ENCODE measurements around the gene MCRIP1.

MCRIP1 gene

GRCh38 chr17:81811705-81812570 lies 21.2 kb downstream of the MCRIP1 start:
- H3K9me3 Mint-ChIP-seq, result no peaks in the 10 kb centered on the region
- no peak overlapping the region for H3K4me3 Mint-ChIP-seq
- CTCF ChIA-PET, result no interaction called here

GRCh38 chr17:81810892-81811704 lies 22.0 kb downstream of the MCRIP1 start:
- Mint-ChIP-seq H3K4me3 (no peak overlapping the region), H3K9me3 (no peaks in the 10 kb centered on the region), H3K36me3 (no peaks in the 10 kb centered on the region), H3K27me3 (peaks cover 60% of the 10 kb centered on the region), H3K27ac (no peak overlapping the region), H3K4me1 (no peaks in the 10 kb centered on the region)
- no peak for DNase-seq
- CTCF ChIA-PET, result no interaction called here

More at GRCh38 chr17:81811705-81812570, 21.2 kb downstream of the MCRIP1 start:
- no peaks in the 10 kb centered on the region for H3K36me3 Mint-ChIP-seq
- DNase-seq, result no peak
- no peaks in the 10 kb centered on the region for H3K4me1 Mint-ChIP-seq
- no peak overlapping the region for H3K27ac Mint-ChIP-seq
- peaks cover 58% of the 10 kb centered on the region for H3K27me3 Mint-ChIP-seq

- no peak for DNase-seq
- Mint-ChIP-seq H3K4me3 (no peak overlapping the region), H3K27me3 (peaks cover 60% of the 10 kb centered on the region), H3K27ac (no peak overlapping the region), H3K36me3 (no peaks in the 10 kb centered on the region), H3K4me1 (no peaks in the 10 kb centered on the region), H3K9me3 (no peaks in the 10 kb centered on the region)
- CTCF ChIA-PET, result no interaction called here
Observed at GRCh38 chr17:81810476-81810875, 22.6 kb downstream of the MCRIP1 start.

- Mint-ChIP-seq H3K4me1 (no peaks in the 10 kb centered on the region), H3K27ac (no peak overlapping the region), H3K9me3 (no peaks in the 10 kb centered on the region), H3K36me3 (no peaks in the 10 kb centered on the region), H3K27me3 (peaks cover 64% of the 10 kb centered on the region), H3K4me3 (no peak overlapping the region)
- DNase-seq, result no peak
- CTCF ChIA-PET, result no interaction called here
Observed at GRCh38 chr17:81809556-81809998, 23.5 kb downstream of the MCRIP1 start.

- Mint-ChIP-seq H3K36me3 (no peaks in the 10 kb centered on the region), H3K4me3 (no peak overlapping the region), H3K27me3 (peaks cover 65% of the 10 kb centered on the region), H3K4me1 (no peaks in the 10 kb centered on the region), H3K9me3 (no peaks in the 10 kb centered on the region), H3K27ac (no peak overlapping the region)
- CTCF ChIA-PET, result no interaction called here
- no peak for DNase-seq
Observed at GRCh38 chr17:81808778-81809555, 24.1 kb downstream of the MCRIP1 start.

GRCh38 chr17:81807839-81808238 lies 25.3 kb downstream of the MCRIP1 start:
- Mint-ChIP-seq H3K9me3 (no peaks in the 10 kb centered on the region), H3K36me3 (no peaks in the 10 kb centered on the region), H3K4me1 (peaks cover under 1% of the 10 kb centered on the region), H3K4me3 (no peak overlapping the region), H3K27me3 (peaks cover 76% of the 10 kb centered on the region), H3K27ac (no peak overlapping the region)
- CTCF ChIA-PET, result no interaction called here
- DNase-seq, result no peak

GRCh38 chr17:81807210-81807719 lies 25.8 kb downstream of the MCRIP1 start:
- Mint-ChIP-seq H3K9me3 (no peaks in the 10 kb centered on the region), H3K36me3 (no peaks in the 10 kb centered on the region), H3K4me1 (peaks cover 6% of the 10 kb centered on the region), H3K27ac (no peak overlapping the region), H3K27me3 (peaks cover 78% of the 10 kb centered on the region), H3K4me3 (no peak overlapping the region)
- CTCF ChIA-PET, result no interaction called here
- no peak for DNase-seq

- DNase-seq, result no peak
- H3K4me1 Mint-ChIP-seq, result peaks cover 6% of the 10 kb centered on the region
- H3K27me3 Mint-ChIP-seq, result peaks cover 84% of the 10 kb centered on the region
- no peaks in the 10 kb centered on the region for H3K36me3 Mint-ChIP-seq
- CTCF ChIA-PET, result no interaction called here
- no peak overlapping the region for H3K27ac Mint-ChIP-seq
- no peak overlapping the region for H3K4me3 Mint-ChIP-seq
- no peaks in the 10 kb centered on the region for H3K9me3 Mint-ChIP-seq
Observed at GRCh38 chr17:81806461-81807209, 26.5 kb downstream of the MCRIP1 start.

- Mint-ChIP-seq H3K27me3 (peaks cover 91% of the 10 kb centered on the region), H3K27ac (no peak overlapping the region), H3K36me3 (no peaks in the 10 kb centered on the region), H3K9me3 (no peaks in the 10 kb centered on the region), H3K4me1 (peaks cover 6% of the 10 kb centered on the region), H3K4me3 (no peak overlapping the region)
- CTCF ChIA-PET, result no interaction called here
- no peak for DNase-seq
Observed at GRCh38 chr17:81805707-81806460, 27.2 kb downstream of the MCRIP1 start.

- peaks cover 6% of the 10 kb centered on the region for H3K4me1 Mint-ChIP-seq
- no peaks in the 10 kb centered on the region for H3K36me3 Mint-ChIP-seq
- H3K27me3 Mint-ChIP-seq, result peaks cover 95% of the 10 kb centered on the region
- CTCF ChIA-PET, result no interaction called here
- DNase-seq, result no peak
- H3K27ac Mint-ChIP-seq, result peak overlapping the region; percentile 33
- no peaks in the 10 kb centered on the region for H3K9me3 Mint-ChIP-seq
- no peak overlapping the region for H3K4me3 Mint-ChIP-seq
Observed at GRCh38 chr17:81804559-81805399, 28.3 kb downstream of the MCRIP1 start.

GRCh38 chr17:81803728-81804558 lies 29.1 kb downstream of the MCRIP1 start, which contains the start of gene GCGR:
GCGR (plus strand) TSS chr17:81804150; CDS start chr17:81809019, 4,869 bp downstream.
- H3K4me3 Mint-ChIP-seq, result no peak within 1 kb of the TSS
- CTCF ChIA-PET, result no interaction called here

More at GRCh38 chr17:81803728-81804558, 29.1 kb downstream of the MCRIP1 start, which contains the start of gene GCGR:
- peaks cover 6% of the 10 kb centered on the region for H3K4me1 Mint-ChIP-seq
- no peaks in the 10 kb centered on the region for H3K36me3 Mint-ChIP-seq
- no peak for DNase-seq
- peaks cover 92% of the 10 kb centered on the region for H3K27me3 Mint-ChIP-seq
- peak within 1 kb of the TSS; percentile 33 for H3K27ac Mint-ChIP-seq
- no peaks in the 10 kb centered on the region for H3K9me3 Mint-ChIP-seq
